ENCODE measurements around the gene LVRN. TPM values are rescaled to one million over a fixed set of nuclear protein-coding genes. Genes with fewer than 3 reads are reported as not detected.

LVRN gene
- total and polyA plus RNA-seq, 2 donors (not counting 3 experiments of a cell fraction or from before 2014, with no cell fraction given): 0.11 to 0.38 TPM

GRCh38 chr5:116011046-116011445, 48.8 kb downstream of the LVRN start:
- H3K27me3 ChIP-seq (ENCODE audit: control insufficient read depth in 2 of 2, insufficient read depth in 2 of 2, low read length in 2 of 2): no peaks in the 10 kb centered on the region
- POLR2A ChIA-PET: no interaction called here
- TF ChIP-seq POLR2AphosphoS5 (IDR thresholded peaks at IDR 0.05; ENCODE audit: insufficient read depth, low read depth, low read length) (no peak), FOS (IDR thresholded peaks at IDR 0.05; ENCODE audit: borderline replicate concordance, insufficient read depth, low read length) (no peak)
- H3K79me2 ChIP-seq (ENCODE audit: control insufficient read depth, insufficient read depth, low read length): no peaks in the 10 kb centered on the region
- DNase-seq (ENCODE audit: low read depth, low spot score) (no peak), FAIRE-seq (no peak)
- H3K4me1 ChIP-seq (ENCODE audit: control insufficient read depth, extremely low read depth, insufficient read depth, low read length): no peaks in the 10 kb centered on the region
- H3K36me3 ChIP-seq (ENCODE audit: control insufficient read depth in 2 of 2, extremely low read depth in 1 of 2, insufficient read depth in 2 of 2, low read length in 2 of 2): no peaks in the 10 kb centered on the region
- H3K9ac ChIP-seq (replicated peaks; ENCODE audit: extremely low read depth, insufficient read depth, low read length): no peak overlapping the region
- no peak overlapping the region for H3K27ac ChIP-seq (ENCODE audit: insufficient read depth, low read depth, low read length)
- H3K4me2 ChIP-seq (ENCODE audit: insufficient read depth, low read length): no peak overlapping the region
- no TSS peak for BruUV-seq (replicated peaks)
- no peaks in the 10 kb centered on the region for H4K20me1 ChIP-seq (replicated peaks; ENCODE audit: control insufficient read depth, extremely low read depth, insufficient read depth, low read length)
- no peaks in the 10 kb centered on the region for H3K9me3 ChIP-seq (replicated peaks; ENCODE audit: control insufficient read depth, insufficient read depth, low read length)
- H3K4me3 ChIP-seq (replicated peaks in 1 of 3; ENCODE audit: insufficient read depth in 1 of 3, low read depth in 1 of 3, low read length in 3 of 3): no peak overlapping the region
- intact Hi-C loops (cut with micrococcal nuclease): no loop called here
- no peak overlapping the region for H2AFZ ChIP-seq (ENCODE audit: low read depth, low read length)
- no peaks in the 10 kb centered on the region for H3K9me1 ChIP-seq (replicated peaks; ENCODE audit: control insufficient read depth, extremely low read depth, insufficient read depth, low read length)
- CTCF ChIA-PET: no interaction called here
- dilution Hi-C loops (cut with MboI; ENCODE audit: extremely low pct_ligation_motif_present, low sequenced_read_pairs): no loop called here

GRCh38 chr5:116013207-116013785, 51.0 kb downstream of the LVRN start:
- H3K36me3 ChIP-seq (ENCODE audit: control insufficient read depth in 2 of 2, extremely low read depth in 1 of 2, insufficient read depth in 2 of 2, low read length in 2 of 2): no peaks in the 10 kb centered on the region
- TF ChIP-seq JUN (IDR thresholded peaks at IDR 0.05; ENCODE audit: borderline replicate concordance, insufficient read depth, insufficient read length, low read depth) (no peak), MYC (IDR thresholded peaks at IDR 0.05; ENCODE audit: low read depth, low read length) (no peak), FOS (IDR thresholded peaks at IDR 0.05; ENCODE audit: borderline replicate concordance, insufficient read depth, low read length) (no peak), GATA2 (IDR thresholded peaks at IDR 0.05; ENCODE audit: insufficient read depth, insufficient read length, low read depth, low read length) (no peak), POLR2A (IDR thresholded peaks at IDR 0.05; ENCODE audit: low read depth, low read length) (no peak), POLR2AphosphoS5 (IDR thresholded peaks at IDR 0.05; ENCODE audit: insufficient read depth, low read depth, low read length) (no peak), EZH2 (IDR thresholded peaks at IDR 0.05; ENCODE audit: borderline replicate concordance, low read depth, low read length, severe bottlenecking) (no peak), CTCF (IDR thresholded peaks at IDR 0.05; ENCODE audit: extremely low read depth in 1 of 2, insufficient read depth in 1 of 2, low read depth in 1 of 2, low read length in 2 of 2) (no peak), MAX (IDR thresholded peaks at IDR 0.05; ENCODE audit: insufficient read depth, insufficient read length) (no peak)
- CTCF ChIA-PET: interaction anchor here (0.7 to 1.0 kb wide), 2 partner anchors 12 to 22 kb away, joined by 3 read pairs; no protein-coding TSS in a partner anchor
- intact Hi-C loops (cut with micrococcal nuclease) (no loop called here), dilution Hi-C loops (cut with MboI; ENCODE audit: extremely low pct_ligation_motif_present, low sequenced_read_pairs) (no loop called here)
- no peak overlapping the region for H3K4me2 ChIP-seq (ENCODE audit: insufficient read depth, low read length)
- no peaks in the 10 kb centered on the region for H4K20me1 ChIP-seq (replicated peaks; ENCODE audit: control insufficient read depth, extremely low read depth, insufficient read depth, low read length)
- no peak for DNase-seq (ENCODE audit: low read depth, low spot score)
- H3K79me2 ChIP-seq (ENCODE audit: control insufficient read depth, insufficient read depth, low read length): no peaks in the 10 kb centered on the region
- H3K27me3 ChIP-seq (ENCODE audit: control insufficient read depth in 2 of 2, insufficient read depth in 2 of 2, low read length in 2 of 2): no peaks in the 10 kb centered on the region
- H3K9me3 ChIP-seq (replicated peaks; ENCODE audit: control insufficient read depth, insufficient read depth, low read length): no peaks in the 10 kb centered on the region
- FAIRE-seq: no peak
- POLR2A ChIA-PET: no interaction called here
- H3K9me1 ChIP-seq (replicated peaks; ENCODE audit: control insufficient read depth, extremely low read depth, insufficient read depth, low read length): no peaks in the 10 kb centered on the region
- H2AFZ ChIP-seq (ENCODE audit: low read depth, low read length): no peak overlapping the region
- no peak overlapping the region for H3K27ac ChIP-seq (ENCODE audit: insufficient read depth, low read depth, low read length)
- BruUV-seq (replicated peaks): no TSS peak
- H3K4me3 ChIP-seq (replicated peaks in 1 of 3; ENCODE audit: insufficient read depth in 1 of 3, low read depth in 1 of 3, low read length in 3 of 3): no peak overlapping the region
- no peak overlapping the region for H3K9ac ChIP-seq (replicated peaks; ENCODE audit: extremely low read depth, insufficient read depth, low read length)
- no peaks in the 10 kb centered on the region for H3K4me1 ChIP-seq (ENCODE audit: control insufficient read depth, extremely low read depth, insufficient read depth, low read length)
